GM18870 (cell line): Measurements from ENCODE around the gene TAF1D.

Source experiments
- ATAC-seq: cut with Tn5 transposase; IDR thresholded peaks from one replicate; pipeline ENCODE4 v1.9.1; 2021; ENCODE audit warnings: moderate library complexity; ENCODE audit not compliant: unreplicated experiment

TAF1D gene

DNA sequence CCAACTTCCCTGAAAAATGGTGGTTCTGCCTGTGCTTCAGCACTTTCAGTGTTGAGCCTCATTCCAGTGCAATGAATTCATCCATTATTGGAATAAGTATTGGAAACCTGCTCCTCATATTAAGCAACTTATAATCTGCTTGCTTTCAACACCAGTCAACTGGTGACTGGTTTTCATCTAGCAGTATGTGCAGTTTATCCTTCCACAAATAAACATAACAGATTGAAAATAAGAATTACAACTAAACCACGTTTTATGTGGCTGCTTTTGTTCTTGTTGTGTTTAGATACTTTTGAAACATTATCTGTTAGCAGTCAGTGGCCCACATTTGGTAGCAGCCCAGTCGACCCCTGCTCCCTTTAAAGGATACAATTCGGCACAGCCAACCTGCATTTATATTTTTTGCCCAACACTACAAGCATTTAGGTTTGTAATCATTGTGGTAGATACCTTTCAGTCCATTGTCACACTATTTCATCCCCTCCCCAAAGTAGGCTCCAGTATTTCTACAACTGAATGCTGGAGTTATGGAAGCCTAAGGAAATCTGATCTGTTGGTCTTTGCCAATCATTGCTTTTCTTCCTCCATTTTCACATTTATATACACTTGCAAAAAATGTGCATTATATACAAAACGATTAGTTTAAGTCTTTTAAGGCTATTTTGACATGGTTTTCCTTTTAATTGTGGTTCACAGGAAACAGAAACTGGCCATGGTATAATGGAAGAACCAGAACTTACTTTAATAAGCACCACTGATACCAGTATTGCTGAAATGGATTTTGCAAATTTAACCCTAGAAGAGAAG, 13.1 kb downstream of the TAF1D start:
- ATAC-seq = no peak

DNA sequence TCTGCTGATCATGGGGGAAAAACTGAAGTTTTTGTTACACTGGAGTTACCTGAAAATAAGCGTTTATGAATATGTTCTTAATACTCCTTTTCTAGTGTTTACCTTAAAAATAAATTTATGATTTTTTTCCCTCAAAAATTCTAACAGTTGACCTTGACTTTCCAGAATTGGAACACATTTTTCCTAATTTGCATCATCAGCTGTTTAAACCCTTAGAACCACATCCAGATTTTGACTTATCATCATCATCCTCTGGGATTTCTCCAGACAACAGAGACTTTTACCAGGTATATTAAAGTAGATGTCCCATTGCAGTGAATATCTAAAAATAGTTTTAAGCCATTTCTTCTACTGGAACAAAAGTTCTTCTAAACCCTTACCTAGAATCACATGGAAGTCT, 17.2 kb downstream of the TAF1D start:
- ATAC-seq = no peak

DNA sequence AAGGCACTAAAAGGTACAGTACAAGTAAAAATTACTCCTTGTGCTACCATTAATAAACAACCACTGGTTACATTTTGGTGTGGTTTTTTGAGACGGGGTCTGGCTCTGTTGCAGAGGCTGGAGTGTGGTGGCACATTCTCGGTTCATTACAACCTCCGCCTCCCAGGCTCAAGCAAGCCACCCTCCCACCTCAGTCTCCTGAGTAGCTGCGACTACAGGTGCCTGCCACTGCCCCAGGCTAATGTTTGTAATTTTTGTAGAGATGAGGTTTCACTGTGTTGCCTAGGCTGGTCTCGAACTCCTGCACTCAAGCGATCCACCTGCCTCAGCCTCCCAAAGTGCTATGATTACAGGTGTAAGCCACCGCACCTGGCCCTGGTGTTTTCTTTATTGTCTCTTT, 20.8 kb downstream of the TAF1D start:
- ATAC-seq = no peak

DNA sequence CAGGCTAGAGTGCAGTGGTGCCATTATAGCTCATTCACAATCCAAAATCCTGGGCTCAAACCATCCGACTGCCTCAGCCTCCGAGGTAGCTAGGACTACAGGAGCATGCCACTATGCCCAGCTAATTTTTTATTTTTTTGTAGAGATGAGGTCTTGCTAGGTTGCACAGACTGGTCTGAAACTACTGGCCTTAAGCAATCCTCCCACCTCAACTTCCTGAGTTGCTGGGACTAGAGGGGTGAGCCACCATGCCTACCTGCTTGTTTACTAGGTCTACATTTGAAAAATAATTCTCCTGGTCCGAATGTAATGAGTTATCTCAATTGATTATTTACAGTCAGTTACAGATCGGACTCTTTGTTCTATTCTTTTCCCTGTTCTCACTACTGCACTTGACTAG, 22.0 kb downstream of the TAF1D start:
- no peak for ATAC-seq

DNA sequence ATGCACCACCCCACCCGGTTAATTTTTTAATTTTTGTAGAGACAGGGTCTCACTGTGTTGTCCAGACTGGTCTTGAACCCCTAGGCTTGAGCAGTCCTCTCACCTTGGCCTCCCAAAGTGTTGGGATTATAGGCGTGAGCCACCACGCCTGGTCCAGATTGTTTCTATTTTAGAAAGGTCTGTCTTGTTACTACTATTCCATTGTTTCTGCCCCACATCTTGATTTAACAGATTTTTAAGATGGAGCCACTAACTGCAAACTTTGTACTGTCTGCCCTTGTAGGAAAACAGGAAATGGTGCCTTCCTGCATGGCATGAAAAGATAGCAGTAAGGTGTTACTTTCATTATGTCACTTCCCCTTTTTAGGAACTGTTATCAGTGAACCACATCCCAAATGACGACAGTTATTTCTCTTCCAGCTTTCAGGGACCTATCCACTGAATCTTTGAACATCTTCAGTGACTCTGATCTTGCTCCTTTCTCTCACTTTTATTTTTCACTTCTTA, 23.2 kb downstream of the TAF1D start:
- peak; percentile 91 for ATAC-seq

DNA sequence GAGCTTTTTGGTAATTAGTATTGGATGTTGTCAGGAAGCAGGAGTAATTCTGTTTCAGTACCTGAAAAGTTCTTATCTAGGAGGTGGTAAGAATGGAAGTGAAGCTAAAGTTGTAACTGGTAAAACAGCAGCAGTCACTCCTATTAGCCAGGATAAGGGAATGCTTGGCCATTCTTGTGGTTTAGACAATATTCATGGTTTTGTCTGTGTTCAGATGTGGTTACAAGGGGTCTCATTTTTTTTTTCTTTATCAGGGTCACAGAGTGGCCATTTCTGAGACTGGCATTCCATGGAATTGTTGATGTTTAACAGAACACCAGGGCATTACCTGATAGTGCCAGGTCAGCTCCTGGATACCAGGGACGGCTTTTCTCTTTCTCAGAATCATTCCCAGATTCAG, 23.8 kb downstream of the TAF1D start:
- no peak for ATAC-seq

DNA sequence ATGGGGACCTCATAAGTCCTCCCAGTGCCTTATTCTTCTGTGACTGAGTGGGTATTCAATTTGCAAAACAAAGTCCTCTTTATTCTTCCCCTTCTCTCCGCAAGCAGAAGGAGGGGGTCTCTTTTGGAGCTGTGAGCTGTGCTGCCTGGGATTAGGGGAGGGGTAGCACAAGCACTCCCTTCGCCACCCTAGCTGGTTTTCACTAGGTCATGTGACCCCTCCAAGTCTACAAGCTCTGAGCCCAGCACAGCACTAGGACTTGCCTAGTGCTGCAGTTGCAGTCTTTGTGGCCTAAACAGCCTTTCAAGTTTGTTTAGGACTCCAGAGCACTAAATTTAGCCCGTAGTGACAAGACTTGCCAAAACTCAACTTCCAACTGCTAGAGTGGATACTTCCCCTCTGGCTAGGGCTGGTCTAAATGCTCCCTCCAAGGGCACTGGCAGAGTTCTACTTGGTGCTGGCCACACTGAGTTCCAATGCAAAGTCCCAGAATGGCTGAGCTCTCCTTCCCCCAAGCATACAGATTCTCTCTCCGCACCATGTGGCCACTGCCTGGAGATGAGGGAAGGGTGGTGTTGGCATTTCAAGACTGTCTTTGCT, 25.4 kb downstream of the TAF1D start:
- ATAC-seq = no peak

DNA sequence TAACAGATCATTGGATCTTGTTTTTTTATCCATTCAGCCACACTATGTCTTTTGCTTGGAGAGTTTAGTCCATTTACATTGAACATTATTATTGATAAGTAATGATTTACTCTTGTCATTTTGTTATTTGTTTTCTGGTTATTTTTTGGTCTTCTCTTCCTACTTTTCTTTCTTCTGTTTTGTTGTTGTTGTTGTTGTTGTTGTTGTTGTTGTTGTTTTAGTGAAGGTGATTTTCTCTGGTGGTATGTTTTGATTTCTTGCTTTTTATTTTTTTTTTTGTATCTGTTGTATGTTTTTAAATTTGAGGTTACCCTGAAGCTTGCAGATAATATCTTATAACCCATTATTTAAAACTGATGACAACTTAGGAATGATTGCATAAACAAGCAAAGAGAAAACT, 28.6 kb downstream of the TAF1D start:
- ATAC-seq = no peak

- ATAC-seq = no peak
Observed at GRCh38 chr11:93710239-93710638, 31.1 kb downstream of the TAF1D start.

GRCh38 chr11:93704237-93704636, 37.1 kb downstream of the TAF1D start:
- ATAC-seq = no peak

- ATAC-seq = no peak
Observed at GRCh38 chr11:93700830-93701229, 40.5 kb downstream of the TAF1D start.

DNA sequence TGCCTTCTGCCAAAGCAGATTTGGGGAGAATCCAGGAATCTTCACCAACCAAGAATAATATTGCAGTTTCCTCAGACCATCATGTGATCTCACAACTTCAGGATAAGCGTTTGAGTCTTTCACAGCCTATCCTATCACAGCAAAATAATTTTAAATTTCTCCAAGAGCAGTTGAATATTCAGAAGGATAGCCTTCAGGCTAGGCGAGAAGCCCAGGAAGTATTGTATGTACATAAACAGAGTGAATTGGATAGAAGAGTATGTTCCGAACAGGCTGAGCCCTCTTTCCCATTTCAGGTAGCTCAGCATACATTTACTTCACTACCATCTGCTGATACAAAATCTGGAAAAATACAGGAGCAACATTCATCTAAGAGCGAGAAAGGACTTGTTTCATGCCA, 43.7 kb downstream of the TAF1D start:
- no peak for ATAC-seq

DNA sequence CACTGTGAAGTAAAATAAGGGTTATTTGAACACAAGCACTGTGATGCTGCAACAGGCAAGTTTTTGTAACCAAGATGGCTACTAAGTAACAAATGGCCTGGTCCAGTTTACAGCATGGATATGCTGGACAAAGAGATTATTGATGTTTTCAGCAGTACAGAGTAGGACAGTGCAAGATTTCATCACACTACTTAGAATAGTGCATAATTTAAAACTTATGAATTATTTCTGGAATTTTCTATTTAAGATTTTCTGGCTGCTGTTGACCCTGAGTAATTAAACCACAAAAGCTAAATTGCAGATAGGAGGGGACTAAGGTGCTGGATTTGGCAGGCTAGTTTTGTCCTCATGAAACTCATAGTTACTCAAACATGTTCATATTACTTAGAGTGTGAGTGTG, 46.7 kb downstream of the TAF1D start:
- no peak for ATAC-seq

DNA sequence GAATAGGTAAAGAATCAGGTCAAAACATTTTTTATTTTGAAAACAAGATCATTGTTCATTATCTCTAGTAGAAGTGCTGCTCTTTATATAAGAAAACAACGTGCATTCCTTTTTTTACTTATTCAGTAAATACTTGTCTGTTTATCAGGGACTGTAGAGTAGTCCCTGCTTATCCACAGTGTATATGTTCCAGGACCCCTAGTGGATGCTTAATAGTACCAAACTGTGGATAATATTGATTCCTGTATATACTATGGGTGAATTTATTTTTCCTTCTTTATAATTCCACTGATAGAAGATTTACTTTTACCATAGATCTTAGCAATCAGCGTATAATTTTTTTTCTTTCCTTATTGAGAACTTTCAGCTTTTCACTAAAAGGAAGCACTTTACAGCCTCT, 47.2 kb downstream of the TAF1D start:
- no peak for ATAC-seq

- peak; percentile 85 for ATAC-seq
Observed at GRCh38 chr11:93689240-93689639, 52.1 kb downstream of the TAF1D start.

DNA sequence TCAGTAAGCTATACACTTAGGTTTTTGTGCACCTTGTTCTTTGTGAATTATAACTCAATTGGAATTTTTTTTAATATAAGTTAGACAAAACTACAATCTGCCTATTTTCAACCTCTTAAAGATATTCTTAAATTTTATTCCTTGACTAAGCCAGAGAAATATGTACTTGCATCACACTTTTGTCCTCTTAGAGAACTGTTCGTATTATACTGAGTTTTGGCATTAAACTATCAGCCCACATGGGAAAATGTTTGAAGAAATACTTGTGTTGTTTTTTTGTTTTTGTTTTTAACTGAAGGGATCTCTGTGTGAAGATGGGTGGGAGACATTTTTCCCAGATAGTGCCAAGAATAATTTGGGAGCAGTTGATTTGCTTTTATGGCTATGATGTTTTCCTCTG, 54.5 kb downstream of the TAF1D start:
- no peak for ATAC-seq

GRCh38 chr11:93686226-93686625, 55.1 kb downstream of the TAF1D start:
- ATAC-seq = no peak
